HL-60/S4 treated with retinoic acid at 250 ng/mL for 4 days and 3 days (cell line): ENCODE data around the gene TSSK2.
"Not testable (repeated sequence)": the region's sequence is repeated elsewhere in the genome, so short reads cannot be mapped to it uniquely, and the experiment has no call there.

Source experiments
- in situ Hi-C: fragments of 300-500 bp; cut with MboI; formaldehyde crosslinking; loops from 2 replicates; pipeline ENCODE4 v1.7.0; 2022; ENCODE audit warnings: low sequenced_read_pairs

Gene TSSK2

DNA sequence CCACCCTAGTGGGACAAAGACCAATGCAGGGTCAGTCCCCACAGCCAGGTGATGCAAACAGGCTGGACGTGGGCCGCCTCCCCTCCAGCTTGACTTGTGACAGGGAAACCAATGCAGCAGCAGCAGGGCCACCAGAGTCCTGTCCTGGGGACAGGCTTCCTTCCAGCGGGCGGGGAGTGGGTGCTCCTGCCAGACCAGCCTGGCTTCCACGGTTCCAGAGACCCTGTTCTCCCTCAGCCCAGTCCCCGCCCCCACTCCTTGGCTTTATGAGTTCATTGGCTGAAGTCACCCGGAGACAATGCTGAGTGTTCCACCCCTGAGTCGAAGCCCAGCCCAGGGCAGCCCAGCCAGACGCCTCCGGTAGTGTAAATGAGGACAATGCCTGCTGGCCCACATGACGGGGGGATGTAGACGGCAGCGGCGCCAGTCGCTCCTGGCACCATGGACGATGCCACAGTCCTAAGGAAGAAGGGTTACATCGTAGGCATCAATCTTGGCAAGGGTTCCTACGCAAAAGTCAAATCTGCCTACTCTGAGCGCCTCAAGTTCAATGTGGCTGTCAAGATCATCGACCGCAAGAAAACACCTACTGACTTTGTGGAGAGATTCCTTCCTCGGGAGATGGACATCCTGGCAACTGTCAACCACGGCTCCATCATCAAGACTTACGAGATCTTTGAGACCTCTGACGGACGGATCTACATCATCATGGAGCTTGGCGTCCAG, at the start of gene TSSK2:
Gene TSSK2, plus strand, starts transcription at position 350 of the 726 bp plus-strand sequence. Its CDS starts 92 bp downstream, at position 442.
- in situ Hi-C loops, result no loop called here

DNA sequence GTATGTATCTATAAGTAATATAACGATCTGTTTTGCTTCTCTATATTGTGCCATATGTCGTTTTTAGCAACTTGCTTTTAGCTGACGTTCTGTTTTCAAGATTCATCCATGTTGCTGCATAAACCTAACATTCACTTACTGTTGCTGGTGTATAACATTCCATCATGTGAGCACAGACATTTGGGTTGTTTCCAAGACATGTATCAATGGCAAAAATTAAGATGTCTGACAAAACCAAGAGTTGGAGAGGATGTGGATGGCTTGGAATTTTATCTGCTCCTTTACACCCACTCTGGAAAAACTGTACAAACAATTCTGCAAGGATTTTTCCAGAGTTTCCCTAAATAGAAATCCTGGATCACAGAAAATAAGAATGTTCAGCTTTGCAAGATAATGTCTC, 49.8 kb upstream of the TSSK2 start:
- in situ Hi-C loops, result no loop called here

DNA sequence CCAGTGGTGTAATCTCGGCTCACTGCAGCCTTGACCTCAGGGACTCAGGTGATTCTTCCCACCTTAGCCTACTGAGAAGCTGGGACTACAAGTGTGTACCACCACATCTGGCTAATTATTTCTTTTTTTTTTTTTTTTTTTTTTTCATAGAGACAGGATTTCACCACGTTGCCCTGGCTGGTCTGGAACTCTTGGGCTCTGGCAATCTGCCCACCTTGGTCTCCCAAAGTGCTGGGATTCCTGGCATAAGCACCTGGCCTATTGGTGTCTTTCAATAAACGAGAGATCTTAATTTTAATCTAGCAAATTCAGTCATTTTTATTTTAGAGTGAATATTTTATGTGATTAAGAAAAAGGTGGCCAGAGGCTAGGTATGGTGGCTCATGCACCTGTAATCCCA, 49.0 kb upstream of the TSSK2 start:
- in situ Hi-C loops, result no loop called here

DNA sequence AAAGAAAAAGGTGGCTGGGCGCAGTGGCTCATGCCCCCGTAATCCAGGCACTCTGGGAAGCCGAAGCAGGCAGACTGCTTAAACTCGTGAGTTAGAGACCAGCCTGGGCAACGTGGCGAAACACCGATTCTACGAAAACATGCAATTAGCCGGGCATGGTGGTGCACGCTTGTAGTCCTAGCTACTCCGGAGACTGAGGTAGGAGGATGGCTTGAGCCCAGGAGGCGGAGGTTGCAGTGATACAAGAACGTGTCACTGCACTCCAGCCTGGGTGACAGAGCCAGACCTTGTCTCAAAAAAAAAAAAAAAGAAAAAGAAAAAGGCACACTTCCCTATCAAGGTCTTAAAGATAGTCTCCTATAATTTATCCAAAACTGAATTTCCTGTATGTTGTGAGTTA, 48.3 kb upstream of the TSSK2 start:
- in situ Hi-C loops, result no loop called here

DNA sequence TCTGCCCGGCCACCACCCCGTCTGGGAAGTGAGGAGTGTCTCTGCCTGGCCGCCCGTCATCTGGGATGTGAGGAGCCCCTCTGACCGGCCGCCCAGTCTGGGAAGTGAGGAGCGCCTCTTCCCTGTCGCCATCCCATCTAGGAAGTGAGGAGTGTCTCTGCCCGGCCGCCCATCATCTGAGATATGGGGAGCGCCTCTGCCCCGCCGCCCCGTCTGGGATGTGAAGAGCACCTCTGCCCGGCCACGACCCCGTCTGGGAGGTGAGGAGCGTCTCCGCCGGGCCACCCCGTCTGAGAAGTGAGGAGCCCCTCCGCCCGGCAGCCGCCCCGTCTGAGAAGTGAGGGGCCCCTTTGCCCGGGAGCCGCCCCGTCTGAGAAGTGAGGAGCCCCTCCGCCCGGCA, 47.0 kb upstream of the TSSK2 start:
- in situ Hi-C loops, result not testable (repeated sequence)

DNA sequence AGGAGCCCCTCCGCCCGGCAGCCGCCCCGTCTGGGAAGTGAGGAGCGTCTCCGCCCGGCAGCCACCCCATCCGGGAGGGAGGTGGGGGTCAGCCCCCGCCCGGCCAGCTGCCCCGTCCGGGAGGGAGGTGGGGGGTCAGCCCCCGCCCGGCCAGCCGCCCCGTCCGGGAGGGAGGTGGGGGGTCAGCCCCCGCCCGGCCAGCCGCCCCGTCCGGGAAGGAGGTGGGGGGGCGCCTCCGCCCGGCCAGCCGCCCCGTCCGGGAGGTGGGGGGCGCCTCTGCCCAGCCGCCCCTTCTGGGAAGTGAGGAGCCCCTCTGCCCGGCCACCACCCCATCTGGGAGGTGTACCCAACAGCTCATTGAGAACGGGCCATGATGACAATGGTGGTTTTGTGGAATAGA, 46.5 kb upstream of the TSSK2 start:
- in situ Hi-C loops, result not testable (repeated sequence)

DNA sequence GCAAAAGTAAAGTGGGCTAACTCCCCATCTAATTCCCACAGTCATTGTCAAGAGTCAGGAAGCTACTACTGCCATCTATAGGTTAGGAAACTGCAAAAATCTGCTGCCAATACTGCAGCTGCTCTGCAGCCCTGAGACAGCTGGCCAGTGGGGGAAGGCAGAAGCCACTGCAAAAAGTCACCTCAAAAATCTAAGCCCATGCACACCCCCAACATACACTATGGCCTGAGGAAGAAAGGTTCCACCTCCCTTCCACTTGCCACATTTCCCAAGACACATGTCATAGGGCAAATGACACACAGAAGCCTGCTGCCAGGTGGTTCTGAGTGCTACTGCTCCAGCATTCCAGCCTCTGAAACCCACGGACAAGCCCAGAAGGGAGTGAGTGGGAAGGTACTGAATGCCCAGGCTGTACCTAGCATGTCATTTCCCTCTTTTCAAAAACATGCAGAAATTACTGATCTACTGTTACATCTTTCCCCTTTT, 45.8 kb upstream of the TSSK2 start:
- in situ Hi-C loops, result no loop called here

DNA sequence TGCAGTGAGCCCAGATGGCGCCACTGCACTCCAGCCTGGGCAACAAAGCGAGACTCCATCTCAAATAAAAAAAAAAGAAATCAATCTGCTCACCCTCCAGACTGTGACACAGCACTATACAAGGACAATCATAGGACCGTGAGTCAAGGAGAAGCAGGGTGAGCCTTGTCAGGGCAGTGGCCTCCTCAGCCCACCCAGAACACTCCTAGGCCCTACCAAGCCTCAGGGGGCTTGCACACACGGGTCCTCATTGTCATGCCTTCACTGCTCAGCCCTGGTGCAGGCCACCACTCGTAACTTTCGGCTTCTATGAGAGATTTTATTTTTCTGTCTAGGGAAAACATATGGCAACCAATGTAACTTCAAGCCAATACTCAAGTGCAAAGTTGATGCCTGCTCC, 44.7 kb upstream of the TSSK2 start:
- in situ Hi-C loops, result no loop called here

DNA sequence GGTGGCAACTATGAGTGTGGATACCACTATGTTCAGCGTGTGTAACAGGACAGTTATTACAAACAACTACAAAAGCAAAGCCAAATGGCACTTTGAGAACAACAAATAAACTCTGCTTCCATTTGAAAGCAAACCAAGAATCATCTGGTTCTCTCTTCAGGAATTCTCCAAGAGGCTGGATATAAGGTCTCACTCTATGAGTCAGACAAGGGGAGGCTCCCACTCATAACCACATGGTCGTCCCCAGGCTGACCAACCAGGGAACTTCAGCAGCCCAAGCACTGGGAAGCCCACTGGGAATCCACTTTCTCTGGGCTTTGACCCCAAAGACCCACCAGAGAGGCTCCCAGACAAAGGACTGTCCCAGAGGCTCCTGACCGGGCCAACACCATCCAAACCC, 44.2 kb upstream of the TSSK2 start:
- in situ Hi-C loops, result no loop called here

DNA sequence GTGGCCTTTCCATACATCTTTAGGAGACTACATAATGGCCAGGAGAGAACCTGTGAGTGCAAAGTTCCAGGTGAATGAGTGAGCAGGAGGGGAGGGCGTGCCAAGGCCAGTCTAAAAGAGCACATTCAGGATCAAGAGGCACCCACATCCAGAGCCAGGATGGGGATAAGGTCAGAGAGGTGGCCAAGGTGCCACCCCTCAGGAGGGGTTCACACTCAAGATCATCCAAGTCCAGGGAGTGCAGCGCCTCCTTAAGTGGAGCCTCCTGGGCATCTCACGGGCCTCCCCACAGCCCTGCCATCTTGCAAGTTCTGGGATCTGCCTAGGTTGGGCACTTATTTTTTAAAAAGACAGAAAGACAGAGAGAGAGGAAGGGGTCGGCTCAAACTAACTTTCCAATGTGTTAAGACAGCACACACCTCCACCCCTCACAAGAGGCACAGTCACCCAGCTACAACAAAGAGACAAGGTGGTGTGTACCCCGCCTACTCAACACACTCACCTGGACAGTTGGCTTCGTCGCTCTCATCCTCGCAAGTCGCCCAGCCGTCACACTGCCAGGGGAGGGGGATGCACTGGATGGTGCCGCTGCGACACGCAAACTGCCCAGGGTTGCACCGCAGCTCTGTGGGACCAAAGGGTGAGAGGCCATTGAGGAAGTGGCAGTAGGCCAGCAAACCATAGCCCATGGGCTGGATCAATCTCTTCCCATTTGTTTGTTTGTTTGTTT, 42.1 kb upstream of the TSSK2 start:
- in situ Hi-C loops, result no loop called here

DNA sequence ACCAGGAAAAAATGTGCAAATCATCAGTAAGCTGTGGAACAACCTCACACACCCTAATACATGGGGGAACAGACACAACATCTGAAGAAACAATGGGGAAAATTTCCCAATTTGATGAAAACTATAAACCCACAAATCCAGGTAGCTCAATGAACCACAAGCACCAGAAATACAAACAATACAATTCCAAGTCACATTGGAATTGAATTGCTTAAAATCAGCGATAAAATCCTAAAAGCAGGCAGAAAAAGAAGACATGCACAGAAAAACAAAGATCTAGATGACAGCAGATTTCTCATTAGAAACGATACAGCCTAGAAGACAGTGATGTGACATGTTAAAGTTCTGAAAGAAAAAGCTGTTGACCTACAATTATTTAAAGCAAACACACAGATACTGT, 40.9 kb upstream of the TSSK2 start:
- in situ Hi-C loops, result no loop called here

DNA sequence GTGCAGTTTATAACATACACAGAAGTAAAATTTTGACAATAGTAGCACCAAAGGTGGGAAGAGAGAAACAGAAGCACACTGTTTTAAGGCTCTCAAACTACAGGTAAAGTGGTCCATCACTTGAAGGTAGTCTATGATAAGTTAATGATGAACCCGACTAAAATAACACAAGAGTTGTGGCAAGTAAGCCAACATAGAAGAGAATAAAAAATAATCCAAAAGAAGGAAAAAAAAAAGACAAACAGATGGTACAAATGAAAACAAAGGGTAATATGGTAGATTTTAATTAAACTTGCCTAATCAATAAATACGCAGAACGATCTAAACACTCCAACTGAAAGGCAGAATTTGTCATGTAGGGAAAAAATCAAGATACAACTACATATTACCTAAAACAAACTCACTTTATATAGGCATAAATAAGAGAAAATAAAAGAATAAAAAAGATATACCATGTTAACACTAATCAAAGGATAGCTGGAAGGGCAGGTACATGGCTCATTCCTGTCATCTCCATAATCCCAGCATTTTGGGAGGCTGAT, 40.5 kb upstream of the TSSK2 start:
- in situ Hi-C loops, result no loop called here

DNA sequence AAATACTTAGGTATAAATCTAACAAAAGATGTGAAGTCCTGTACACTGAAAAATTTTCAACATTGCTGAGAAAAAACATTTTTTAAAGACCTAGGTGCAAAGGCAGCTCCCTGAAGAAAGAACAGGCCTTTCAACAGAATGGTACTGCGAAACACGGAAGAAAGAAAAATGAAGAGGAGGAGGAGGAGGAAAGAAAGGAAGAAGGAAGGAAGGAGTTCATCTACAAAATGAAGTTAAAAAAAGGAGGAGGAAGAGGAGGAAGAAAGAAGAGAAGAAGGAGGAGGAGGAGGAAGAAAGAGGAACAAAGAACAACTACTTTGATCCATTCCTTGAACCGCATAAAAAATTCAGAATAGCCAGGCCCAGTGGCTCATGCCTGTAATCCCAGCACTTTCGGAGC, 38.4 kb upstream of the TSSK2 start:
- in situ Hi-C loops, result no loop called here

DNA sequence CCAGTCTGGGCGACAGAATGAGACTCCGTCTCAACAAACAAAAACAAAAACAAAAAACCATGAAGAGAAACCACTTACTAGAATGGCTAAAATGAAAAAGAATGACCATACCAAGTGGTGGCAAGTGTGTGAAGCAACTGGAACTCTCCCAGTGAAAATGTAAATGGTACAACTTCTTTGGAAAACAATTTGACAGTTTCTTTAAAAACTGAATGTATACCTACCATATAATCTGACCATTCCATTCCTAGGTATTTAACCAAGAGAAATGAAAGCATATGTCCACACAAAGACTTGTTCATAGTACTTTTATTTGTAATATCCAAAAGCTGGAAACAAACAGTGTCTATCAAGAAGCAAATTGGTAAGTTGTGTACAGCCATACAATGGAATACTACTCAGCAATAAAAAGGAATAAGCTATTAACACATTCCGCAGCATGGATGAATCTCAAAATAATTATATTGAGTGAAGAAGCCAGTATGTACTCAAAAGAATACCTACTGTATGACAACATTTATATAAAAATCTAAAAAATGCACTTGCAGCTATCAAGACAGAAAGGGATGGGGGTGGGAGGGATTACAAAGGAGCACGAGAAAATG, 36.6 kb upstream of the TSSK2 start:
- in situ Hi-C loops, result no loop called here

DNA sequence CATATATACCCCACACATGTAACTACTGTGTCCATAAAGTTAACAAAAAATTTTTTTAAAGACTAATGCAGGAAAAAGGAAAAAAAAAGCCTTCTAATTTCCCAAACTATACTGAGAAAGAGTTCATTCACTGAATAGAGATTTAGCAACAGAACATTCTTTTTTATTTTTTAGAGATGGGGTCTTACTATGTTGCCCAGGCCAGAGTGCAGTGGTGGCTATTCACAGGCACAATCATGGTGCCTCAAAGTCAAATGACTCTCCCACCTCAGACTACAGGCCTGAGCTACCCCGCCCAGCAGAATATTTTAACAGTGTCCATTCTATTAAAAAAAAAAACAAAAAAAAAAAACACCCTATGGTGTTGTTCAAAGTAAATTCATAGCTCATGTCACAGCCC, 34.6 kb upstream of the TSSK2 start:
- in situ Hi-C loops, result no loop called here

DNA sequence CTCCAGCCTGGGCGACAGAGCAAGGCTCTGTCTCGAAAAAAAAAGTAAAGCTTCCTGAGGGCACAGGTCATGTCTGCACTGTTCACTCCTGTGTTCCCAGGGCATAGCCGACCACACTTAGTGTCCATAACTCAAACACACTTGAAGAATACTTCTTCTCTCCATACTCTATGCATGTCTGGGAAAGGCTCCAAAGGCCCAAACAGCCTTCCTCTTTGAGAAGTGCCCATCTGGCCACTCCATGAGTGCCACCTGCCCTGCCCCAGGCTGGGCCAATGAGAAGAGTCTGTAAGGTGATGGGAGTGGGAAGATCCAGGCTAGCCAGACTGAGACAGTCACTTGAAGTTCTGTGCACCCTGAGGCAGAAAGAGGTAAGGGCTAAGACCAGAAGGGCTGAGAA, 33.6 kb upstream of the TSSK2 start:
- in situ Hi-C loops, result no loop called here

DNA sequence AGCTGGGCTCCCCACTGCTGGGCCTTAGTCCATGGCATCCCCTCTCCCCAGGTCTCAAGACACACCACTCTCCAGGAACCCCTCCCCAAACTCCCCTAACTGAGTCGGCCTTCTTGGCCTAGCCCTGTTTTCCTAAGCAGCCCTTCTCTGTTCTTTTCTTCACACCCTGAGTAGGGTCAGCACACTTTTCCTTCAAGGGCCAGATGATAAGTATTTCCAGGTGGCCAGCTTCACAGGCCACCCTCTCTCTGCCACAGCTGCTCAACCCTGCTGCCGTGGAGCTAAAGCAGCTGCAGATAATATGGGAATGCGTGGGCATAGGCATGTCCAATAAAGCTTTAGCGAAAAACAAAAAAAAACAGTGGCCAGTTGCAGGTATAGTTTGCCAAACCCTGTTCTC, 33.0 kb upstream of the TSSK2 start:
- in situ Hi-C loops, result no loop called here

DNA sequence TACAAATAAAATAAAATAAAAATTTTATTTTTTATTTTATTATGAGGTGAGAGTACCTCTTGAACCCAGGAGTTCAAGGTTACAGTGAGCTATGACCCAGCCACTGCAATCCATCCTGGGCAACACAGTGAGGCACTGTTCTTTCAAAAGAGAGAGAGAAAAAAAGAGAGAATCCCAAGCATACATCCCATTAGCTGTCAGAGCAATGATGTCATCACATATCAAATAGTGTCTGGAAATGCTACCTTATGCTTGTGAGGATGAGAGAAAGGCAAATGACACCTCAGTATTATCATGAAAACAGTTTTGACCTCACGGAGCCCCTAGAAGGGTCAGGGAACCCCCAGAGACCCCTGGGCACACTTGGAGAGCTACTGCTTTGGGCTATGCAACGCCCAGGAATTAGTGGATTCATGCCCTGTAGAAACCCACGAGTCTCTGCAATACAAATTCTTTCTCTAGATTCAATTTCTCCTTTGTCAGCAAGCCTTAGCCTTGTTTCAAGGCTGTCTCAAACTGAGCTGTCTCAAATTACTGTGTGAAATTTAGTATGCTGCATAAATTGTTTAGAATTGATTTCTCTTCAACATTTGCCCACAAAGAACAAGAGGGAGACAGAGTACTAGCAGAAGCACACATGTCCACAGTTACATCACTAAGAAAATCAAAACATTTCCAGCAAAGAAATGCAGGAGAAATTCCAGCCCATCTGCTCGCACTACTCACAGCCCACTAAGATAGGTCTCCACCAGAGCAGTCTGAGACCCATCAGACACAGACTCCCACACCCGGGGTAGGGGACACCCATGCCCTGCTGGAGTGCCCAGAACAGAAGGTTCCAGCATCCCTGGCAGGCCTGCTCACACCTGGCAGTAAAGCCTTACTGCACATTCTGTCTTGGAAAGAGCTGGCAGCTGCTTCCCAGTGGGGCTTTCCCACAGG, 27.0 kb upstream of the TSSK2 start:
- in situ Hi-C loops, result no loop called here

DNA sequence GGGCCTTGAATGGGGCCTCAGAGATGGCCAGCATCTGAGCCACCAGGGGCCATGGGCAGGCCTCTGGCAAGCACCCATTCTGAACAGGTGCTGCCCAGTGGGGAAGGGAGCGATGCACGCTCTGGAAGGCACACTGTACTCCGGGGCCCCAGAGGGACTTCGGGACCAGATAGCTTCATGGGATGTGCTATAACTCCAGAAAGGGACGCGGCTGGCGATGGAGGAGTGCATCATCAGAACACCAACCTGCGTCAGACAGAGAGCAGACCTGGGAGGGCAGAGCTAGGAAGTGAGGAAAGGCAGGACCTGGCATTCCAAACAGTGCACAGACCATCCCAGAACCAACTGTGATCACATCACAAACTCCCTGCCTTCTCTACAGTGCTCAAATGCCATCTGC, 25.7 kb upstream of the TSSK2 start:
- in situ Hi-C loops, result no loop called here

DNA sequence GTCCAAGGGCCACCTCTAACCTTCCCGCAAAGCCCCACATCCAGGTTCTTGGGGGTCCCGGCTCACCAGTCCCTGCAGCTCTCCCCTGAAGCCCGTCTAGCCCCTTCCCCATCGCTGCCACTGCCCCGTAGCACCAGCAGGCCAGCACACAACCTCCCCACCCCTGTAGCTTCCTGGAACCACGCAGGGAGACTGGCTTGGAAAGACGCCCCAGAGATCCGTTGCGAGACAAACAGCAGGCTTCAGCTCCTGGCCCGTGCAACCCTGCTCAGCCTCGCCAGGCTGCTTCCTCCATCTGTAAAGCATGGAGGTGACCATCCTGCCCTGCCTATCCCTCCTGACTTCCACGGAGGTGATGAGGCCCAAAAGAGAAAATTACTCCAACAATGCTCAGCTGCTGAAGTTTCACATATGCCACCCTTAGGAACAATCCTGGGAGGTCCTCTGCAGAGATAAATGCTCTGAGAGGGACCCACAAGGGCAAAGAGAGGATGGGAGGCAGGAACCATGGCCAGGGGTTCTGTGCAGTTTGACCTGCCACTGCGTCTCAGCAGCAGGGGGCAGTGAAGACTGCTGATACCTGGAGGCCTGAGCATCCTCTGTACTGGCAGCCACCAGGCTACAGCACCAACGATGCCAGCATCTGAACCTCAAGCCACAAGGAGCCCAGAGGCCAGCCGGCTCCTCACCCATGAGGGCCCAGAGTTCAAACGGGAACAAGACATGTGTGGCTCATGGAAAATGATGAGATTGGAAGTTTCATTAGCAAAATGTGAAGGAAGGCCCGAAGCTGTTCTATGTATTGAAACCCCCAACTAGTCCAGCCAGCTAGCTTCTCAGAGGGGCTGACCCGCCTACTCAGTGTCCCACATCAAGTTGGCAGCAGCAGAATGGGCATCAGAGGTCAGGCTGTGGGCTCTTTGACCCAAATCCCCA, 25.0 kb upstream of the TSSK2 start:
- in situ Hi-C loops, result no loop called here
